ENCODE measurements around the gene CPSF4L. TPM values are rescaled to one million over a fixed set of nuclear protein-coding genes. Genes with fewer than 3 reads are reported as not detected.

CPSF4L gene
- total and polyA plus RNA-seq, 2 of the 13 experiments (the other 11 are each of a cell fraction or from before 2014, with no cell fraction given): 0.73 to 1.6 TPM

GRCh38 chr17:73290399-73291259, 28.9 kb upstream of the CPSF4L start:
- TF ChIP-seq, protein P1, sequence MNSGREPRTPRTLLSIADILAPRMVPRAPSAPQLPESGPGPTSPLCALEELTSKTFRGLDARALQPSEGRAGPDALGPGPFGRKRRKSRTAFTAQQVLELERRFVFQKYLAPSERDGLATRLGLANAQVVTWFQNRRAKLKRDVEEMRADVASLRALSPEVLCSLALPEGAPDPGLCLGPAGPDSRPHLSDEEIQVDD (CRISPR knock-in tag; IDR thresholded peaks at IDR 0.05; ENCODE audit: borderline replicate concordance): no peak
- 0 out of 2 replicates have a peak, but pooled peaks have one; percentile 2 for TF ChIP-seq GFI1 (CRISPR knock-in tag; IDR thresholded peaks at IDR 0.05; ENCODE audit: borderline replicate concordance)
- TF ChIP-seq AGO2 (optimal IDR thresholded peaks at IDR 0.05; ENCODE audit: low read depth, low read length): peak; percentile 17
- TF ChIP-seq ZBTB38 (CRISPR knock-in tag; IDR thresholded peaks at IDR 0.05): peak; percentile 62; the same call in 1 of the 2 replicates
- TF ChIP-seq KMT2B (CRISPR knock-in tag; IDR thresholded peaks at IDR 0.05): 0 out of 2 replicates have a peak, but pooled peaks have one; percentile 25
- no peak for TF ChIP-seq BCL3 (CRISPR knock-in tag; IDR thresholded peaks at IDR 0.05)
- TF ChIP-seq CEBPG (CRISPR knock-in tag; IDR thresholded peaks at IDR 0.05): peak; percentile 17; the same call in 1 of the 2 replicates
- TF ChIP-seq BRD4 (CRISPR knock-in tag; IDR thresholded peaks at IDR 0.05): no peak
- 0 out of 2 replicates have a peak, but pooled peaks have one; percentile 11 for TF ChIP-seq ZFX (CRISPR knock-in tag; IDR thresholded peaks at IDR 0.05; ENCODE audit: low read depth)
- TF ChIP-seq RELA (CRISPR knock-in tag; IDR thresholded peaks at IDR 0.05): no peak
- Histone ChIP-seq H4K20me1 (ENCODE audit: insufficient read depth, low read length) (peaks cover 34% of the 10 kb centered on the region; the same call in 1 of the 2 replicates), H3K36me3 (replicated peaks in 1 of 2; ENCODE audit: control insufficient read depth in 1 of 2, insufficient read depth in 2 of 2, low read length in 2 of 2) (peaks cover 17 to 25% of the 10 kb centered on the region in 2 experiments), H3K4me2 (ENCODE audit: low read depth, low read length) (peak overlapping the region; percentile 0; the same call in 1 of the 2 replicates), H3K9me3 (ENCODE audit: low read length) (no peaks in the 10 kb centered on the region), H3K79me2 (ENCODE audit: insufficient read depth, low read length) (peaks cover 71% of the 10 kb centered on the region), H3K27ac (ENCODE audit: extremely low read length, insufficient read depth, low read length) (peak overlapping the region; percentile 75), H3K4me3 (replicated peaks in 1 of 3; ENCODE audit: insufficient read depth in 1 of 3, low read depth in 2 of 3, low read length in 3 of 3) (no peak overlapping the region), H3K9ac (ENCODE audit: insufficient read depth, low read depth, low read length) (no peak overlapping the region), H2AFZ (ENCODE audit: low read length) (no peak overlapping the region), H3K4me1 (ENCODE audit: insufficient read depth, low read length) (peaks cover 88% of the 10 kb centered on the region), H3K27me3 (ENCODE audit: control insufficient read depth in 1 of 2, insufficient read depth in 2 of 2, low read length in 2 of 2) (no peaks in the 10 kb centered on the region)
- FAIRE-seq (no peak), ATAC-seq (no peak), DNase-seq (ENCODE audit: low spot score) (no peak)
- WGBS (ENCODE audit: low lambda C conversion rate): 97% methylated on average over 13 of the region's 16 CpGs
- BruUV-seq (replicated peaks): no TSS peak
- in situ Hi-C loops (cut with HindIII; ENCODE audit: extremely low pct_ligation_motif_present, low pct_unique_long_range_greater_than_20kb): loop anchor here (25.0 kb wide), 1 partner anchor 1147 kb away; the partner anchor contains the start of gene GPRC5C
- ChIA-PET CTCF (ENCODE audit: low intra/inter-chr PET ratio, low total read pairs) (no interaction called here), POLR2A (interaction anchor here (1.5 to 5.1 kb wide), 6 partner anchors 18 to 58 kb away, joined by 3 to 45 read pairs (median 24); partner anchors contain the start of gene CPSF4L)
- intact Hi-C loops (cut with micrococcal nuclease; ENCODE audit: unreplicated experiment): no loop called here

All from HepG2 (cell line).